Activated T-cell treated with anti-CD3 and anti-CD28 coated beads, Interleukin-2, amount 50 U/mL, for 4 hours (primary cell): ENCODE data around the gene CDK17. TPM values are rescaled to one million over a fixed set of nuclear protein-coding genes. Genes with fewer than 3 reads are reported as not detected.

ENCODE experiments used
- total RNA-seq, 3 donors: library from RNA; stranded (reverse); gene quantifications; one replicate each; pipeline ENCODE4 v1.2.1, GENCODE V29; 2021

The CDK17 gene
- total RNA-seq, 3 donors from 2014 or later, result 29.9 to 37.4 (median 35.8) TPM

Other genes with a start within 250 kb of the CDK17 start
- gene ELK3, start 206.1 kb downstream of the CDK17 start, total RNA-seq, result 10 to 100 TPM; 33.8 to 43.1 (median 33.9) TPM
- under 1 TPM; 0.15 to 0.32 (median 0.24) TPM for gene CFAP54, start 89.1 kb upstream of the CDK17 start, total RNA-seq